Right lobe of liver (tissue), 4 donors: ENCODE data around the gene AFF4.

Experiments
- CTCF ChIP-seq, 4 donors: fragments of 200-600 bp in 3 of 4; fragments of 450-650 bp in 1 of 4; IDR thresholded peaks; one replicate each; pipeline versions ENCODE4 v1.5.1 to v1.8.0; 2016 to 2022; ENCODE audit warnings: antibody characterized with exemption in 4 of 4, mild to moderate bottlenecking in 2 of 4
- POLR2A ChIP-seq: fragments of 450-650 bp; IDR thresholded peaks from one replicate; pipeline ENCODE4 v1.6.1; 2017; ENCODE audit warnings: antibody characterized with exemption, mild to moderate bottlenecking
- donor health status: DM: no; HTN: no; CAD: no.
- donor health status: DM: no; HTN: no; CAD: no.
- donor health status: DM: no; HTN: yes; CAD: no.

GRCh38 chr5:132947671-132948070, 15.8 kb downstream of the AFF4 start:
- no peak for TF ChIP-seq CTCF (IDR thresholded peaks at IDR 0.05)
- no peak for TF ChIP-seq POLR2A
